MM.1S (cell line): Measurements from ENCODE around the gene TRHDE.

ENCODE experiments used
- DNase-seq: peaks from one replicate; pipeline ENCODE4 v3.0.0-alpha.2; 2015
- H2AFZ ChIP-seq: fragments of 300-600 bp; sonication (generic); 2 replicates; pipeline ENCODE4 v1.6.0; 2016; ENCODE audit warnings: antibody characterized with exemption, low read length
- H3F3A ChIP-seq: fragments of 300-600 bp; sonication (generic); 2 replicates; pipeline ENCODE4 v1.6.1; 2016; ENCODE audit warnings: mild to moderate bottlenecking, antibody characterized with exemption, low read length, moderate library complexity, mixed read lengths; ENCODE audit not compliant: insufficient read depth
- H3K27ac ChIP-seq: fragments of 300-600 bp; sonication (generic); 2 replicates; pipeline ENCODE4 v1.5.1; 2016; ENCODE audit warnings: mild to moderate bottlenecking, low read length
- H3K27me3 ChIP-seq: fragments of 300-600 bp; sonication (generic); replicated peaks from 2 replicates; pipeline ENCODE4 v1.6.0; 2016; ENCODE audit warnings: low read length; ENCODE audit not compliant: insufficient read depth
- H3K36me3 ChIP-seq: fragments of 300-600 bp; sonication (generic); replicated peaks from 2 replicates; pipeline ENCODE4 v1.6.1; 2016; ENCODE audit warnings: mild to moderate bottlenecking, low read length, mixed read lengths; ENCODE audit not compliant: insufficient read depth
- H3K4me1 ChIP-seq: fragments of 300-600 bp; sonication (generic); 2 replicates; pipeline ENCODE4 v1.6.1; 2016; ENCODE audit warnings: low read length, mixed read lengths
- H3K4me2 ChIP-seq: fragments of 300-600 bp; sonication (generic); 2 replicates; pipeline ENCODE4 v1.6.0; 2016; ENCODE audit warnings: low read depth, low read length
- H3K4me3 ChIP-seq: fragments of 300-600 bp; sonication (generic); 2 replicates; pipeline ENCODE4 v1.5.1; 2016; ENCODE audit warnings: low read length, mixed read lengths
- H3K79me2 ChIP-seq: fragments of 300-600 bp; sonication (generic); 2 replicates; pipeline ENCODE4 v1.6.1; 2016; ENCODE audit warnings: mixed run types, low read length, mixed read lengths
- H3K9ac ChIP-seq: fragments of 300-600 bp; sonication (generic); 2 replicates; pipeline ENCODE4 v1.6.1; 2016; ENCODE audit warnings: low read length, mixed read lengths
- H3K9me2 ChIP-seq: fragments of 300-600 bp; sonication (generic); replicated peaks from 2 replicates; pipeline ENCODE4 v1.6.1; 2016; ENCODE audit warnings: mild to moderate bottlenecking, low read length, mixed read lengths; ENCODE audit not compliant: insufficient read depth
- H3K9me3 ChIP-seq: fragments of 300-600 bp; sonication (generic); replicated peaks from 2 replicates; pipeline ENCODE4 v1.6.1; 2016; ENCODE audit warnings: mild to moderate bottlenecking, low read length, mixed read lengths; ENCODE audit not compliant: insufficient read depth
- H4K20me1 ChIP-seq: fragments of 300-600 bp; sonication (generic); 2 replicates; pipeline ENCODE4 v1.6.1; 2016; ENCODE audit warnings: mild to moderate bottlenecking, low read length, moderate library complexity, mixed read lengths; ENCODE audit not compliant: insufficient read depth
- EZH2 ChIP-seq: fragments of 300-600 bp; sonication (generic); optimal IDR thresholded peaks from 2 replicates; pipeline ENCODE3; 2017; ENCODE audit warnings: low read depth, mild to moderate bottlenecking, antibody characterized with exemption, low read length, mixed read lengths
- EZH2phosphoT487 ChIP-seq: fragments of 300-600 bp; sonication (generic); IDR thresholded peaks from 2 replicates; pipeline ENCODE4 v1.6.1; 2018; ENCODE audit warnings: antibody characterized with exemption, low read length
- TF ChIP-seq, protein P1 (sequence below): fragments of 300-600 bp; sonication (generic); IDR thresholded peaks from 2 replicates; pipeline ENCODE4 v1.5.1; 2016; ENCODE audit warnings: antibody characterized with exemption, low read length, mixed read lengths

TRHDE gene

DNA sequence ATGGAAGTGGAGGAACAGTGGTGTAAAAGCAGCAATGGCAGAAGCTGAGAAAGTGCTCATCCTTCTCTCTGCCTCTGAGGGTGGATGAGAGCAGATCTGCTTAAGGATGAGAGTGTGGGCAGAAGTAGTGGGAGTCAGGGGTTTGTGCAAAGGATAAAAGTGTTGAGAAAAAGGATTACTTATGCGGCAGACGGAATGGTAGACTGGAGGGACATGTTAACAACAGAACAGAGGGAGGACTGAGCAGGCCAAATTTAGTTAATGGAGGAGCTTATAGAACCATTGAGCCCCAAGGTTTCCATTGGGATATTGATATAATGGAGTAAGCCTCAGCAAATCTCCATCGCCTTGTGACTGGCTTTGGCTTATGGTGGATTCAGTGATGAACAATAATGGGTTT, 25.5 kb downstream of the TRHDE start:
- H3K27ac ChIP-seq, result no peak overlapping the region
- TF ChIP-seq EZH2phosphoT487 (no peak), EZH2 (no peak)
- TF ChIP-seq, protein P1, sequence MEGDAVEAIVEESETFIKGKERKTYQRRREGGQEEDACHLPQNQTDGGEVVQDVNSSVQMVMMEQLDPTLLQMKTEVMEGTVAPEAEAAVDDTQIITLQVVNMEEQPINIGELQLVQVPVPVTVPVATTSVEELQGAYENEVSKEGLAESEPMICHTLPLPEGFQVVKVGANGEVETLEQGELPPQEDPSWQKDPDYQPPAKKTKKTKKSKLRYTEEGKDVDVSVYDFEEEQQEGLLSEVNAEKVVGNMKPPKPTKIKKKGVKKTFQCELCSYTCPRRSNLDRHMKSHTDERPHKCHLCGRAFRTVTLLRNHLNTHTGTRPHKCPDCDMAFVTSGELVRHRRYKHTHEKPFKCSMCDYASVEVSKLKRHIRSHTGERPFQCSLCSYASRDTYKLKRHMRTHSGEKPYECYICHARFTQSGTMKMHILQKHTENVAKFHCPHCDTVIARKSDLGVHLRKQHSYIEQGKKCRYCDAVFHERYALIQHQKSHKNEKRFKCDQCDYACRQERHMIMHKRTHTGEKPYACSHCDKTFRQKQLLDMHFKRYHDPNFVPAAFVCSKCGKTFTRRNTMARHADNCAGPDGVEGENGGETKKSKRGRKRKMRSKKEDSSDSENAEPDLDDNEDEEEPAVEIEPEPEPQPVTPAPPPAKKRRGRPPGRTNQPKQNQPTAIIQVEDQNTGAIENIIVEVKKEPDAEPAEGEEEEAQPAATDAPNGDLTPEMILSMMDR, result no peak
- no peak overlapping the region for H3K4me2 ChIP-seq
- no peak overlapping the region for H3K9ac ChIP-seq
- no peaks in the 10 kb centered on the region for H3K79me2 ChIP-seq
- no peaks in the 10 kb centered on the region for H3K9me3 ChIP-seq
- no peak for DNase-seq
- H3K36me3 ChIP-seq, result no peaks in the 10 kb centered on the region
- no peaks in the 10 kb centered on the region for H3K27me3 ChIP-seq
- no peaks in the 10 kb centered on the region for H4K20me1 ChIP-seq
- H2AFZ ChIP-seq, result no peak overlapping the region
- H3K4me1 ChIP-seq, result no peaks in the 10 kb centered on the region
- no peak overlapping the region for H3K4me3 ChIP-seq
- no peaks in the 10 kb centered on the region for H3F3A ChIP-seq
- no peaks in the 10 kb centered on the region for H3K9me2 ChIP-seq

DNA sequence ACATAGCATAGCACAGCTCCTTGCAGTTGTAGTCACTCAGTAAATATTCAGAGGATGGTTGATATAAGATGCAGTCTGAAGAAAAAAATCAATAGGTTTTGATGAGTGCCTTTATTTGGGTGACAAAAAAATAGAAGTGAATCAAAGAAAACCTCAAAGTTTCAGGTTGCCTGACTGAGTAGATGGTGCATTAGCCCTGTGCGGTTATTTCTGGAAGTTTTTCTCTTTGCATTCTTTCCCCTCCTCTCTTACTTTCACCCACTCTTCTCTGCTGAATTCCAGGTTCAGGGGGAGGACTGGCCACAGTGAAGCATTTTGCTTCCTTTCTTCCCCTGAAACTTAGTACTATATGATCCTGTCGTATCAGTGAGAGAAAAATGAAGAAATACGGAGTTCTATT, 28.6 kb downstream of the TRHDE start:
- no peak for DNase-seq
- no peak overlapping the region for H3K27ac ChIP-seq

DNA sequence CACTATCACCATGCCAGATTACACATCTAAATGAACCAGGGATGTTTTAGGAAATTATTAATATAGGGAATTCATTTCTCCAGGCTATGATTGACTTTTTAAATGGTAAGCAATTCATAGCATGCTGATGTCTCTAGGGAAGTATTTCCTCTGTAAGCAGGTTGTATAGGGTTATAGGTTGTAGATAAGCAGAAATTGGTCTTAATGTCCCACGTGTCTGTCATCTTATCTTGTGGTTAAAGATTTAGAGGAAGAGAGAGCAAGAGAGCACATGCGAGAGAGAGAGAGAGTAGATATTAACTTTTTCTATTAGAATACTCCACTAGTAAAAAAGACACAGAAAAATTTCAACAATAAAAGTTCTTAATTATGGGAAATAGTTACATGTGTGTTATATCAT, 32.6 kb downstream of the TRHDE start:
- no peak overlapping the region for H2AFZ ChIP-seq
- no peak overlapping the region for H3K4me2 ChIP-seq
- no peaks in the 10 kb centered on the region for H3K36me3 ChIP-seq
- TF ChIP-seq EZH2phosphoT487 (no peak), EZH2 (no peak)
- TF ChIP-seq, protein P1, result no peak
- no peak overlapping the region for H3K9ac ChIP-seq
- no peaks in the 10 kb centered on the region for H4K20me1 ChIP-seq
- H3K9me2 ChIP-seq, result no peaks in the 10 kb centered on the region
- DNase-seq, result no peak
- no peaks in the 10 kb centered on the region for H3K9me3 ChIP-seq
- H3K4me1 ChIP-seq, result no peaks in the 10 kb centered on the region
- no peak overlapping the region for H3K27ac ChIP-seq
- no peaks in the 10 kb centered on the region for H3F3A ChIP-seq
- H3K4me3 ChIP-seq, result no peak overlapping the region
- H3K79me2 ChIP-seq, result no peaks in the 10 kb centered on the region
- H3K27me3 ChIP-seq, result no peaks in the 10 kb centered on the region

More for the DNA sequence above, 28.6 kb downstream of the TRHDE start:
- H3K4me2 ChIP-seq, result no peak overlapping the region
- H3K36me3 ChIP-seq, result no peaks in the 10 kb centered on the region
- no peaks in the 10 kb centered on the region for H3K9me2 ChIP-seq
- no peaks in the 10 kb centered on the region for H3F3A ChIP-seq
- H2AFZ ChIP-seq, result no peak overlapping the region
- no peak overlapping the region for H3K4me3 ChIP-seq
- no peaks in the 10 kb centered on the region for H3K27me3 ChIP-seq
- no peaks in the 10 kb centered on the region for H3K9me3 ChIP-seq
- no peaks in the 10 kb centered on the region for H4K20me1 ChIP-seq
- no peaks in the 10 kb centered on the region for H3K79me2 ChIP-seq
- TF ChIP-seq EZH2 (no peak), EZH2phosphoT487 (no peak)
- TF ChIP-seq, protein P1, result no peak
- no peak overlapping the region for H3K9ac ChIP-seq
- H3K4me1 ChIP-seq, result no peaks in the 10 kb centered on the region
